HTERT RPE-1 (cell line): ENCODE results near the gene STRN3.
"Not testable (repeated sequence)": the region's sequence is repeated elsewhere in the genome, so short reads cannot be mapped to it uniquely, and the experiment has no call there.

Experiments used
- in situ Hi-C: fragments of 300-500 bp; cut with MboI; formaldehyde crosslinking; loops from 4 replicates; pipeline ENCODE4 v1.14.3; 2020; ENCODE audit warnings: low sequenced_read_pairs

The STRN3 gene

GRCh38 chr14:30921788-30922187 is 104.4 kb downstream of the STRN3 start:
- in situ Hi-C loops: no loop called here

DNA sequence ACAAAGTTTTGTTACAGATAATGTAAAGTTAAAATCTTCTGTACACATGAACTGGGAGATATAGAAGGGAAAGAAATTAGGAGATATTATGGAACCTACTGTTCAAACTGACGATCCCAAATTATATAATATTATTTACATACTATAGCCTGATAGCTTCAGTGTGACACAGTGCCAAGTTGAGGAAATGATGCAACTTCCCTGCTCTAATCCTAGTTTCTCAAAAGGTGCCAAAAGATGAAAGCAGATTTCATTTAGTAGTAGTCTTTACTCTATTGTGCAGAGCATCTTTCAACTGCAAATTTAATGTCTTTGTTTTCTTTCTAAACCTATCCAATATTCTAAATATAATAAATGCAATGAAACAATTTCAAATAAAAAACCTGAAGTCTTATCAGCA is 104.9 kb downstream of the STRN3 start:
- in situ Hi-C loops: no loop called here

GRCh38 chr14:30915596-30915995 is 110.6 kb downstream of the STRN3 start:
- in situ Hi-C loops: no loop called here

DNA sequence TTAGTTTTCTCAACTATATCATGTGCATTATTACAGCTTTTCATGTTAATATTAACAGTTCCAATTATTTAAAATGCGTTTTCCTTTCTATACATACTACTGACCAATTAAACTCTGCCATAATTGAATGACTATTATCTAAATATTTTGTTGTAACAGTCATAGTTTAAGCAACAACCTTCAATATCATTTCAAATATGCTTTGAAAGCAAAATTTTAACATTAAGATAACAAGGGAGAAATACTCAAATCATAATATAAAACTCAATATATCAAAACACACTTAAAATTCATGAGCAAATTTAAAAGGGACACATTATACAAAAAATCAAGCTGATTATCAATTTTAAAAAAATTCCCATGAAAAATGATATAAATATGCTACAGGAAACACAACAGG is 111.4 kb downstream of the STRN3 start:
- in situ Hi-C loops: no loop called here

- in situ Hi-C loops: no loop called here
These were observed 117.4 kb downstream of the STRN3 start for GRCh38 chr14:30908826-30909225.

DNA sequence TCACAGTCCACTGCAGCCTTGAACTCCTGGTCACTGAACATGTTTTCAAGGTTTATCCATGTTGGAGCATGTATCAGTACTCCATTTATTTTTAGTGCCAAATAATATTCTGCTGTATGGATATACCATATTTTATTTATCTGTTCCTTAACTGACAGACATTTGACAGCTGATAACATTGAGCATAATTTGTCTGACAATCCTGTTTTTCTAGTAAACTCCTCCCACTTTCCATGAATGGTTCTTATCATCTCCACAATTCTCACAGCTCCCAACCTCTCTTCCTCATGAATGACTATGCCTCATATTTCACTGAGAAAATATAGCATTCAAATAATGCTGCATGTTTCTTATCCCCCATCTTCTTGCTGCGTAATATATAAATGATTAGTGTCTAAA is 118.5 kb downstream of the STRN3 start:
- in situ Hi-C loops: no loop called here

DNA sequence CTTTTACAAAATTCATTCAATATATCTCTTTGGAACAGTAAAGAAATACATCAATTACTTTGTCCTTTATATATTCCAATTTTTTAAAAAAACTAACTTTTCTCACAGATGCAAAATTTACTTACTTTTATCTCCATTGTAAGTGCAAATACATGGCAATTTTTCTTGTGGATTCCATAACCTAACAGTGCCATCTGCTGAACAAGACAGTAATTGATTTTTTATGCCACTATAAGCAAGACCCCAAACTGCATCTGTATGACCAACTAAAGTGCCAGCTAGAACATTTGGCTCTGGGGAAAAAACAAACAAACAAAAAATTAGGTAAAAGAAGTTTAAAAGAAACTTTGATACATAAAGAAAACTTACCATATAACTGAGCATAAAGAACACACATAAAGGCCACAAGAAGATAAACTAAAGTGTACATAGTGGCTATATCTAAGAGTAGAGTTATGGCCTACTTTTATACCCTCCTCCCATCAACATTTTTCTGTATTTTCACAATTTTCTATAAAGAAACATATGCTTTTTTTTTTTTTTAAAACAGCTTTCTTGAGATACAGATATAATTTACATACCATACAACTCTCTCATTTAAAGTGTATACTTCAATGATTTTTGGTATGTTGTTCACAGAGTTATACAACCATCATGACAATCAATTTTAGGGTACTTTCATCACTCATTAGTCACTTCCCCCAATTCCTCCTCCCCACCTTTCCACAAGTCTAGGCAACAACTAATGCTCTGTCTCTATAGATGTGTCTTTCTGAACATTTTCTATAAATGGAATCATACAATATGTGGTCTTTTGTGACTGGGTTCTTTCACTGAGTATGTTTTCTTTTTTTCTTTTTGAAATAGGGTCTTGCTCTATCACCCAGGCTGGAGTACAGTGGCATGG is 119.2 kb downstream of the STRN3 start:
- in situ Hi-C loops: no loop called here

DNA sequence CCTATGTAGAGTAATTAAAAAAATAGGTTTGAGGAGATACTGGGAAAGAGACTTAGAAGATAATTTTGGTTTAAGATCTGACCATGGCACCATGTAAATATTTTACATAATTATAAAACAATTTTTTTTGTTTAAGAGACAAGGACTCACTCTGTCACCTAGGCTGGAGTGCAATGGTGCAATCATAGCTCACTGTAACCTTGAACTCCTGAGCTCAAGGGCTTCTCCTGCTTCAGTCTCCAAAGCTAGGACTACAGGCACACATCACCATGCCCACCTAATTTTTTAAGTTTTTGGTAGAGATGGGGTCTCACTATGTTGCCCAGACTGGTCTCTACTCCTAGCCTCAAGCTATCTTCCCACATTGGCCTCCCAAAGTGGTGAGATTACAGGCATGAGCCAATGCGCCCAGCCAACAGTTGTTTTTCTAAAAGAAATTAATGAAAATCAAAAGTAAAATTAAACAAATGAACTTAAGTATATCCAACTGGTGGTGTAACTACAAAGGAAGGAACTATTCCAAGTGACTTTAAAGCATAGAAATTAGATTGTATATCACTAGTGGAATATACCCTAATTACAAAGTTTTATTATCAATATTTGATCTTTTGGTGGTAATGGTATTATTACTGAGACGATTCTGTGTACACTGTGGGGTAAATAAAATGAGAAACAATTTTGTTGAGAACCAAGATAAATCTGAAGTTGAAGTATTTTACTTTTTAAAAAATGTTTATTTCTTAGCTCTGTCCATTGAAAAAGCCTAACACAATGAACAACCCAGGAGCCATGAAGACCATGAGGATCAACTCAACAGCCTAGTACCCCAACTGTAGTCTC is 122.7 kb downstream of the STRN3 start:
- in situ Hi-C loops: no loop called here

DNA sequence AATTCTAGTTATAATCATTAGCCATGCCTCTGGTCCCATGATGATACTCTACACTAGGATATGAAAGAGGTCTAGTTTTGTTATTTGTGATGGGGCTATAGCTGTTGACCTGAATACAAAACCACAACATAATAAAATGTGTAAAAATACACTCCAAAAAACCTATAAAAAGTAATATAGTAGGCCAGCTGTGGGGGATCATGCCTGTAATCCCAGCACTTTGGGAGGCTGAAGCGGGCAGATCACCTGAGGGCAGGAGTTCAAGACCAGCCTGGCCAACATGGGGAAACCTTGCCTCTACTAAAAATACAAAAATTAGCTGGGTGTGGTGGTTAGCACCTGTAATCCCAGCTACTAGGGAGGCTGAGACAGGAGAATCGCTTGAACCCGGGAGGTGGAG is 129.1 kb downstream of the STRN3 start:
- in situ Hi-C loops: not testable (repeated sequence)

DNA sequence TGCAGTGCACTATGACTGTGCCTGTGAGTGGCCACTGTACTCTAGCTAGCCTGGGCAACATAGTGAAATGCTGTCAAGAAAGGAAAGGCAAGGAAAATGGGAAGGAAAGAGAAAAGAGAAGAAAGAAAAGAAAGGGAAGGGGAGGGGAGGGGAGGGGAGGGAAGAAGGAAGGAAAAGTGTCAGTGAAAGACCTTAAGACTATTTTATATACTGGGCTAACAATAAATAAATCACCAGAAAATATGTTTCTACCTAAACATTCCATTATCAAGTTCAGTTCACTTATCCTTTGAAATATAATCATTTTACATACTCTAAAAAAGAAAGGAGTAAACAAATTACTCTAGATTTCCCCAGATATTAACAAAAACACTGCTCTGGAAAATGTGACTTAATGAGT is 129.7 kb downstream of the STRN3 start:
- in situ Hi-C loops: no loop called here

DNA sequence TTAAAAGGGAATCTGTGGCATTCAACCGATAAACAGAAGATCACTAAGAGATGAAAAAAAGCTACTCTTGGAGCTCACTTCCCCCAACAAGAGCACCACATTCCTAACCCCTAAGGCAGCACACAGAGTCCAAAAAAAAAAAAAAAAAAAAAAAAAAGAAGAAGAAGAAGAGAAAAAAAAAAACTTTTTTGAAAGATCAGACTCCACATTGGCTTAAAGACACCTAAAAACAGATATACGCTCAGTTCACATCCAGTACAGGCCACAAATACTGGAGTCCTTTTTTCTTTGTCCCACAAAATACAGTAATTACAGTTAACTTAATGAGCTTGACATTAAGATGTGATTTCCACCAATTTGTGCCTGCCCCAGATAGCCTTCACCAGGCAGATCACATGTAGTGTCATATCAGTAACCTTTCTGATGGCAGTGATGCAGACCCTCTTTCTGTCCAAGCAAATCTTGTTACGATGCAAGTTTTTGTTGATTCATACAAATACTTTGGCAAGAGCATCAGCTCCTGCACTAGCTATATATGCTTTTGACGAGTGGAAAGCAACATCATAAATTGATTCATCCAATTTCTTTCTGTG is 131.2 kb downstream of the STRN3 start:
- in situ Hi-C loops: no loop called here

DNA sequence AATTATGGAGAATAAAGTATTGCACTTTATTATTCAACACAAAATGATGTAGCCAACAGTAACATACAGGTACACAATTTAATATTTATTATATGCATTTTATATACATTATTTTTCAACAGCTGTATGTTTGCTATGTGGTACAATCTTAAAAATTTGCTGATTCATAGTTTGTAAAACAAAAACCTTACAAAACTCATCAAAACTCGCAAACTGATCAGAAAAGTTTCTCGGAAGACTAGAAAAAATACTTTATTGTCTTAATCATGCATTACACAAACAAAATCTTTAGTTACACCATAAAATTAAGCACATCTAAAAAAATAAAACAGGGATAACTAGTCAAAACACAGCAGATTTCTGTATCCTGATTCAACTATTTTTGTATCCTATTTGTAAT is 132.4 kb downstream of the STRN3 start:
- in situ Hi-C loops: no loop called here

- in situ Hi-C loops: no loop called here
These were observed 137.0 kb downstream of the STRN3 start for GRCh38 chr14:30889244-30889594.

- in situ Hi-C loops: no loop called here
These were observed 137.5 kb downstream of the STRN3 start for GRCh38 chr14:30888480-30889243.

- in situ Hi-C loops: no loop called here
These were observed 140.1 kb downstream of the STRN3 start for GRCh38 chr14:30885840-30886740.

DNA sequence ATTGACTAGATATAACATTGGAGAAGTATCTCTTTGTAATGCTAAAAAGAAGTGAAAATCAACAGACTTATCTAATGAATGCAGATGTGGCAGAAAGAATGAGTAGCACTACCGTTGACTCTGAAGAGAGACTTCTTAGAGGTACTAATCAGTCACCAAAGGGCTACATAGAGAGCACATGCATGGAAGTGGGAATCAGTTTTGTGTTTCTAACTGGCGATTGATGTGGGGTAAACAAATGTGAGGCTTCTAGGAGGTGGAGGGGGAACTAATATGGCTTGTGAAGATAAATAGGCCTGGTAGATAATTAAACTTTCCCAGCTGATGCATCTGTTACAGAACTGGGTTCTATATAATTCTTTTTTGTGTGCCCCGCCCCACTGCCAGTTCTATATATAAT is 141.3 kb downstream of the STRN3 start:
- in situ Hi-C loops: no loop called here

DNA sequence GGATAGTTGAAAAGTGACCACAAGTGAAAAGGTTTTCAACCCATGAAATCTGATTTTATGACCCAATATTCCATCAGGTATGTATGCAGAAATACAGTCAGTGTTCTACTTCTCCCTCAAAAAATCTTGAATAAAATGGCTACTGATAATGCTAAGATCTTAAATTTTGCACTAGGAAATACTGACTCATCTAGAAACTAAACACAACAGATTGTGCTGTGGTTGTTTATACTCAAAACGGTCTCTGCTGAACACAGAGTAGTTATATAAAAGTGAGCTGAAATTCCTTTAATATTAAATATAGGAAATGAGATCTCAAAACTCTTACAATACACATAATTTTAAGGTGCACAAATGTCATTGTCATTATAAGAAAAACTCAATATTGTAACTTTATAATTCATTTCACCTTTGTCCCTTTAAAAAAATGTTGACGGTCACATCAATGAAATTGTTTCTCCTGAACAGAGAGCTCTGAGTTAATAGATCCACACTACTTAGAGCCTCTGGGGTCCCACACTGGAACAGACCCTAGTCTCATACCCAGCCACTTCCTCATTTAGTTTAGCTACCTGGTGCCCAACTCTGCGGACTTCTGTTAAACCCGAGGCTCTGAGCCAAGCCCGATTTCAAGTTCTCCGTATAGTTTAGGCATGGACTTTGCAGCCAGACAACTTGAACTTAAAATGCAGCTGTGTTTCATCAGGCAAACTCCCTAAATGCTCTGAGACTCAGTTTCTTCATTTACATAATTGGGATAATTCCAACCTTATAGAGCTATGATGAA is 142.5 kb downstream of the STRN3 start:
- in situ Hi-C loops: no loop called here

GRCh38 chr14:30882431-30882830 is 143.7 kb downstream of the STRN3 start:
- in situ Hi-C loops: no loop called here

DNA sequence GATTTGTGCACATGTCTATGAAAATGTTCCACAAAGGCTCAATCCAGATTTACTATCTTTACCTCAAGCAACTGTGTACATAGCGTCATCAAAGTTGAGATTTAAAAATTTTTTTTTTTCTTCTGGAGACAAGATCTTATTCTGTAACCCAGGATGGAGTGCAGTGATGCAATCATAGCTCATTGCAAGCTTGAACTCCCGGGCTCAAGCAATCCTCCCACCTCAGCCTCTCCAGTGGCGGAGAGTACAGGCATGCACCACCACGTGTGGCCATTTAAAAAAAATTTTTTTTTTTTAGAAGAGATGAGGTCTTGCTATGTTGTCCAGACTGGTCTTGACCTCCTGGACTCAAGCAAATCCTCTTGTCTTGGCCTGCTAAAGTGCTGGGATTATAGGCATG is 149.5 kb downstream of the STRN3 start:
- in situ Hi-C loops: no loop called here
